SK-N-SH (cell line): ENCODE results near the gene CAPN10. TPM values are rescaled to one million over a fixed set of nuclear protein-coding genes. Genes with fewer than 3 reads are reported as not detected.
A peak's percentile ranks its signal among the peaks of the same experiment; 100 is the strongest.
"Not testable (repeated sequence)": the region's sequence is repeated elsewhere in the genome, so short reads cannot be mapped to it uniquely, and the experiment has no call there.

ENCODE experiments used
- CTCF ChIA-PET: fragments of 300-600, 350-600 bp; formaldehyde crosslinking; extraction: SDS; loops from one replicate; lab custom pipeline; 2021; lab: Yijun Ruan, JAX
- POLR2A ChIA-PET: fragments of 350-600 bp; sonication (Branson Sonifier 250); formaldehyde crosslinking; extraction: SDS; loops from one replicate; lab custom pipeline; 2020; ENCODE audit warnings: antibody characterized with exemption, inconsistent platforms; lab: Yijun Ruan, JAX
- DNase-seq: peaks from one replicate; pipeline ENCODE4 v3.0.0; 2012
- H2AFZ ChIP-seq: fragments of 200-600 bp; sonication (generic); 2 replicates; pipeline ENCODE4 v1.8.1; 2016; ENCODE audit warnings: antibody characterized with exemption, mild to moderate bottlenecking, low read depth
- H3F3A ChIP-seq: fragments of 200-600 bp; sonication (generic); replicated peaks from 2 replicates; pipeline ENCODE3; 2016; ENCODE audit warnings: antibody characterized with exemption, mild to moderate bottlenecking; ENCODE audit not compliant: insufficient read depth
- H3K27ac ChIP-seq, 2 experiments: fragments of 200-500 bp in 1 of 2; fragments of 200-600 bp in 1 of 2; sonication (Bioruptor generic) in 1 of 2; sonication (generic), shearing (Covaris generic) in 1 of 2; 2 replicates each; pipeline versions ENCODE4 v1.5.1 to v1.6.1; 2014 to 2016; ENCODE audit warnings: low read depth in 2 of 2, inconsistent platforms in 1 of 2, low read length in 1 of 2, mild to moderate bottlenecking in 1 of 2, mixed read lengths in 1 of 2
- H3K27me3 ChIP-seq: fragments of 200-600 bp; sonication (generic), shearing (Covaris generic); 2 replicates; pipeline ENCODE4 v1.6.1; 2016; ENCODE audit warnings: mixed run types; ENCODE audit not compliant: insufficient read depth
- H3K36me3 ChIP-seq, 2 experiments: fragments of 200-500 bp in 1 of 2; fragments of 200-600 bp in 1 of 2; sonication (Bioruptor generic) in 1 of 2; sonication (generic) in 1 of 2; replicated peaks in 1 of 2; 2 replicates each; pipeline versions ENCODE3 to v1.5.1; 2014 to 2016; ENCODE audit warnings: low read length in 1 of 2, mild to moderate bottlenecking in 1 of 2; ENCODE audit not compliant: insufficient read depth in 2 of 2, control insufficient read depth in 1 of 2
- H3K4me1 ChIP-seq, 2 experiments: fragments of 200-500 bp in 1 of 2; fragments of 200-600 bp in 1 of 2; sonication (Bioruptor generic) in 1 of 2; sonication (generic), shearing (Covaris generic) in 1 of 2; 2 replicates each; pipeline versions ENCODE4 v1.5.1 to v1.6.1; 2014 to 2016; ENCODE audit warnings: low read depth in 1 of 2, low read length in 1 of 2, mixed run types in 1 of 2; ENCODE audit not compliant: insufficient read depth in 2 of 2, control insufficient read depth in 1 of 2
- H3K4me2 ChIP-seq: fragments of 200-600 bp; sonication (generic), shearing (Covaris generic); 2 replicates; pipeline ENCODE4 v1.6.1; 2017; ENCODE audit warnings: mixed run types
- H3K4me3 ChIP-seq, 2 experiments: fragments of 200-500 bp in 1 of 2; fragments of 200-600 bp in 1 of 2; sonication (Bioruptor generic) in 1 of 2; sonication (generic), shearing (Covaris generic) in 1 of 2; 2 replicates each; pipeline versions ENCODE4 v1.5.1 to v1.8.1; 2014 to 2016; ENCODE audit warnings: low read depth in 2 of 2, inconsistent platforms in 1 of 2, low read length in 1 of 2, mild to moderate bottlenecking in 1 of 2, mixed read lengths in 1 of 2, moderate library complexity in 1 of 2
- H3K79me2 ChIP-seq: fragments of 200-600 bp; sonication (generic); 2 replicates; pipeline ENCODE4 v1.8.1; 2017; ENCODE audit warnings: mild to moderate bottlenecking; ENCODE audit not compliant: insufficient read depth
- H3K9ac ChIP-seq: fragments of 200-600 bp; sonication (generic); 2 replicates; pipeline ENCODE4 v1.6.1; 2017; ENCODE audit warnings: mixed run types
- H3K9me2 ChIP-seq: fragments of 200-600 bp; sonication (generic); 2 replicates; pipeline ENCODE4 v1.6.1; 2017; ENCODE audit warnings: mixed run types
- H3K9me3 ChIP-seq: fragments of 200-600 bp; sonication (generic); 2 replicates; pipeline ENCODE4 v1.6.1; 2017; ENCODE audit warnings: mixed run types, mild to moderate bottlenecking, moderate library complexity
- H4K20me1 ChIP-seq: fragments of 200-600 bp; sonication (generic); 2 replicates; pipeline ENCODE4 v1.6.1; 2017; ENCODE audit warnings: mild to moderate bottlenecking, mixed run types; ENCODE audit not compliant: insufficient read depth
- CHD2 ChIP-seq: fragments of 150-350 bp; IDR thresholded peaks from 2 replicates; pipeline ENCODE4 v1.6.1; 2018; ENCODE audit warnings: low read length; ENCODE audit not compliant: partially characterized antibody
- EP300 ChIP-seq, 2 experiments: IDR thresholded peaks; 2 replicates each; pipeline versions ENCODE4 v1.4.0 to v1.6.1; 2012; ENCODE audit warnings: borderline replicate concordance in 1 of 2, low read depth in 1 of 2, low read length in 1 of 2
- FOSL2 ChIP-seq: IDR thresholded peaks from 2 replicates; pipeline ENCODE4 v1.4.0; 2012; ENCODE audit warnings: low read depth, mild to moderate bottlenecking, moderate library complexity, borderline replicate concordance
- JUND ChIP-seq: IDR thresholded peaks from 2 replicates; pipeline ENCODE4 v1.4.0; 2012
- SIN3A ChIP-seq: IDR thresholded peaks from 2 replicates; pipeline ENCODE4 v1.6.1; 2012; ENCODE audit warnings: low read depth, mild to moderate bottlenecking, low read length, moderate library complexity, borderline replicate concordance
- WGBS: methylation state at CpG from one replicate; pipeline ENCODE4 v1.1.6; 2017; ENCODE audit warnings: low lambda C conversion rate; 5-methylcytosine and 5-hydroxymethylcytosine counted together
- polyA plus RNA-seq, 3 experiments: library from polyadenylated mRNA; depleted of rRNA; stranded (reverse); fragments of >200 nt; gene quantifications; 2 replicates each; pipeline ENCODE4 v1.2.3, GENCODE V29; 2012
- TF ChIP-seq, protein P1 (sequence below): IDR thresholded peaks from 2 replicates; pipeline ENCODE4 v1.4.0; 2012; ENCODE audit warnings: low read depth
- TF ChIP-seq, protein P2 (sequence below): fragments of 200-600 bp; sonication (generic); IDR thresholded peaks from 2 replicates; pipeline ENCODE4 v1.6.1; 2017; ENCODE audit warnings: antibody characterized with exemption, mild to moderate bottlenecking, moderate library complexity

Gene CAPN10
- polyA plus RNA-seq, 1 of the 3 experiments (the other 2 are of a cell fraction), result 24.0 TPM

DNA sequence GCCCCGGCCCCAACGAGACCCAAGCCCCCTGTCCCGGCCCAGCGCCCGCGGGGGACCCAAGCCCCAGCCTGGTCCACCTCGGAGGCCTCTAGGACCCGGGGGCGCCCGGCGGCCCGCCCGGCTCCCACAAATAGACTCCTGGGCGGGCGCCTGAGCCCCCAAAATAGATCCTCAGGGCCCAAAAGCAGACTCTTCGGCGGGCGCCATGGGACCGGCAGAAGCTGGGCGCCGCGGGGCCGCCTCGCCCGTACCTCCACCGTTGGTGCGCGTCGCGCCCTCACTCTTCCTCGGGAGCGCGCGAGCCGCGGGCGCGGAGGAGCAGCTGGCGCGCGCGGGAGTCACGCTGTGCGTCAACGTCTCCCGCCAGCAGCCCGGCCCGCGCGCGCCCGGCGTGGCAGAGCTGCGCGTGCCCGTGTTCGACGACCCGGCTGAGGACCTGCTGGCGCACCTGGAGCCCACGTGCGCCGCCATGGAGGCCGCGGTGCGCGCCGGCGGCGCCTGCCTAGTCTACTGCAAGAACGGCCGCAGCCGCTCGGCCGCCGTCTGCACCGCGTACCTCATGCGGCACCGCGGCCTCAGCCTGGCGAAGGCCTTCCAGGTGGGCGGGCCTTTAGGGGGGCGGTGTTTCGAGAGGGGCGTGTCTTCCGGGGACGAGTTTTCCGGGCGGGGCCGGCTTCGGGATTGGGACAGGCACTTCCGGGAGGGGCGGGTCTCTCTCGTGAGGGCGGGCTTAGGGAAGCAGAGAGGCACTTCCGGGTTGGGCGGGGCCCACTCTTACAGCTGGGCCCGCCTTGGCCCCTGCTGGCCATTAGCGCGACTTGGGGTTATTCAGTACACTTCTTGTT, 25.8 kb upstream of the CAPN10 start (continued):
- TF ChIP-seq EP300 (IDR thresholded peaks at IDR 0.05; ENCODE audit: borderline replicate concordance in 1 of 2, low read depth in 1 of 2, low read length in 1 of 2) (no peak), CHD2 (no peak)
- TF ChIP-seq, protein P1, sequence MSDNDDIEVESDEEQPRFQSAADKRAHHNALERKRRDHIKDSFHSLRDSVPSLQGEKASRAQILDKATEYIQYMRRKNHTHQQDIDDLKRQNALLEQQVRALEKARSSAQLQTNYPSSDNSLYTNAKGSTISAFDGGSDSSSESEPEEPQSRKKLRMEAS, result peak; percentile 90
- TF ChIP-seq, protein P2, sequence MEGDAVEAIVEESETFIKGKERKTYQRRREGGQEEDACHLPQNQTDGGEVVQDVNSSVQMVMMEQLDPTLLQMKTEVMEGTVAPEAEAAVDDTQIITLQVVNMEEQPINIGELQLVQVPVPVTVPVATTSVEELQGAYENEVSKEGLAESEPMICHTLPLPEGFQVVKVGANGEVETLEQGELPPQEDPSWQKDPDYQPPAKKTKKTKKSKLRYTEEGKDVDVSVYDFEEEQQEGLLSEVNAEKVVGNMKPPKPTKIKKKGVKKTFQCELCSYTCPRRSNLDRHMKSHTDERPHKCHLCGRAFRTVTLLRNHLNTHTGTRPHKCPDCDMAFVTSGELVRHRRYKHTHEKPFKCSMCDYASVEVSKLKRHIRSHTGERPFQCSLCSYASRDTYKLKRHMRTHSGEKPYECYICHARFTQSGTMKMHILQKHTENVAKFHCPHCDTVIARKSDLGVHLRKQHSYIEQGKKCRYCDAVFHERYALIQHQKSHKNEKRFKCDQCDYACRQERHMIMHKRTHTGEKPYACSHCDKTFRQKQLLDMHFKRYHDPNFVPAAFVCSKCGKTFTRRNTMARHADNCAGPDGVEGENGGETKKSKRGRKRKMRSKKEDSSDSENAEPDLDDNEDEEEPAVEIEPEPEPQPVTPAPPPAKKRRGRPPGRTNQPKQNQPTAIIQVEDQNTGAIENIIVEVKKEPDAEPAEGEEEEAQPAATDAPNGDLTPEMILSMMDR, result peak; percentile 39
- TF ChIP-seq, all 33 proteins: peak for 11

DNA sequence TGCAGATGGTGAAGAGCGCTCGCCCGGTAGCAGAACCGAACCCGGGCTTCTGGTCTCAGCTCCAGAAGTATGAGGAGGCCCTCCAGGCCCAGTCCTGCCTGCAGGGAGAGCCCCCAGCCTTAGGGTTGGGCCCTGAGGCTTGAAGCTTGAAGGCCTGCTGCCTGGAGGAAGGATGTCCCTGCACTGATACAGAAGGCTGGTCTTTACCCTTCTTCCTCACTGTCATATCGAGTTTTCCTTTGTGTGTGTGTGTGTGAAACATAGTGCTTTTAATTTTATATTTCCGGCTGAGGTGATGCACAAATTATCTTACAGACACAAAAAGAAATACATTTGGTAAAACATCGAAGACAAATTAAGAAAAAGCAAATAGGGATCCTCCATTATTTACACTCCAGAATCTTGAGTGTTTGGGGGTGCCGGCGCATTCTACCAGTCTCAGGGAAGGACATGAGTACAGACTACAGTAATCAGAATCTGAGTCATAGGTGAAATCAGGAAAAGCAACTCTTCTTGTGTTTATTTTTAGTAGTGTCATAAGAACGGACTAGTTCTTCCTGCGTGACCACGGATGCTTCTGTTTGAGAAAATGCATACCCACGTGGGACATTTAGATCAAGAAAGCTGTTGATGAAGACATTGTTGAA, 25.1 kb upstream of the CAPN10 start:
- POLR2A ChIA-PET, result interaction anchor here (0.8 to 2.1 kb wide), 6 partner anchors 8 to 313 kb away, joined by 3 to 19 read pairs (median 4); partner anchors contain the start of genes CAPN10 and KIF1A
- WGBS, result 11% methylated on average over 9 of the region's 14 CpGs
- H3K4me3 ChIP-seq, result peak overlapping the region; percentile 64 to 85

DNA sequence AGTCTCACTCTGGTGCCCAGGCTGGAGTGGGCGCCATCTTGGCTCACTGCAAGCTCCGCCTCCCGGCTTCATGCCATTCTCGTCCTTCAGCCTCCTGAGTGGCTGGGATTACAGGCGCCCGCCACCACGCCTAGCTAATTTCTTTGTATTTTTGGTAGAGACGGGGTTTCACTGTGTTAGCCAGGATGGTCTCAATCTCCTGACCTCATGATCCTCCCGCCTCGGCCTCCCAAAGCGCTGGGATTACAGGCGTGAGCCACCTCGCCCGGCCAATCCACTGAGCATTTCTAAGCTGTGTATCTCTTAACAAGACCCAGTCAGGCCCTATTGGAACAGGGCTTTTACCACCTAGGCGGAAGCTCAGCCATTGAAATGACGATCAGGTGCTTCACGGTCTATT, 23.3 kb upstream of the CAPN10 start:
- CTCF ChIA-PET, result interaction anchor here (0.6 to 1.7 kb wide), 2 partner anchors 18 to 277 kb away, joined by 3 to 4 read pairs; no protein-coding TSS in a partner anchor
- WGBS, result 98% methylated on average over 17 of the region's 17 CpGs
- POLR2A ChIA-PET, result not testable (repeated sequence)

More for the DNA sequence above, 25.1 kb upstream of the CAPN10 start:
- no peaks in the 10 kb centered on the region for H3K27me3 ChIP-seq
- peaks cover 12% of the 10 kb centered on the region; the same call in 1 of the 2 replicates for H4K20me1 ChIP-seq
- CTCF ChIA-PET, result interaction anchor here (0.7 to 1.8 kb wide), 4 partner anchors 24 to 290 kb away, joined by 3 to 7 read pairs (median 4); no protein-coding TSS in a partner anchor
- no peaks in the 10 kb centered on the region for H3K9me2 ChIP-seq
- H3K4me2 ChIP-seq, result peak overlapping the region; percentile 84
- H2AFZ ChIP-seq, result peak overlapping the region; percentile 1; the same call in 1 of the 2 replicates
- peaks cover 0 to 7% of the 10 kb centered on the region in 2 experiments for H3K36me3 ChIP-seq
- peaks cover 34 to 41% of the 10 kb centered on the region in 2 experiments for H3K4me1 ChIP-seq
- DNase-seq, result no peak
- peaks cover 19% of the 10 kb centered on the region for H3F3A ChIP-seq
- peak overlapping the region; percentile 97 for H3K9ac ChIP-seq
- H3K9me3 ChIP-seq, result no peaks in the 10 kb centered on the region
- H3K27ac ChIP-seq, result peak overlapping the region; percentile 80 to 92
- TF ChIP-seq JUND (0 out of 2 replicates have a peak, but pooled peaks have one; percentile 3), SIN3A (no peak), FOSL2 (peak; percentile 39; the same call in 1 of the 2 replicates)
- H3K79me2 ChIP-seq, result peaks cover 44% of the 10 kb centered on the region

More for the DNA sequence above, 23.3 kb upstream of the CAPN10 start:
- not testable (repeated sequence) for H3K36me3 ChIP-seq, H3K4me2 ChIP-seq, H3K9me3 ChIP-seq, H3K9ac ChIP-seq, H3K27ac ChIP-seq, H3K9me2 ChIP-seq, H3K4me3 ChIP-seq, H2AFZ ChIP-seq, H4K20me1 ChIP-seq, DNase-seq, H3K27me3 ChIP-seq
- H3K4me1 ChIP-seq, result peaks cover 42 to 44% of the 10 kb centered on the region in 2 experiments
- peaks cover 23% of the 10 kb centered on the region for H3F3A ChIP-seq
- peaks cover 35% of the 10 kb centered on the region for H3K79me2 ChIP-seq
